IMR-90 (cell line): Measurements from ENCODE around the gene FAT1. TPM values are rescaled to one million over a fixed set of nuclear protein-coding genes. Genes with fewer than 3 reads are reported as not detected.
"Not testable (repeated sequence)": the region's sequence is repeated elsewhere in the genome, so short reads cannot be mapped to it uniquely, and the experiment has no call there.

Experiments used
- ATAC-seq: fragments of 200-7000 bp; cut with Tn5 transposase; 2 replicates; pipeline ENCODE4 v1.9.1; 2020; ENCODE audit warnings: low read depth, mild to moderate bottlenecking, moderate library complexity
- BruUV-seq: library from RNA; stranded (reverse); fragments of 400-500 nt; replicated peaks from 2 replicates; lab custom pipeline; 2021; lab: Mats Ljungman, UMichigan
- CTCF ChIA-PET: fragments of 300-600 bp; formaldehyde crosslinking; extraction: SDS; loops from one replicate; lab custom pipeline; 2021; ENCODE audit warnings: antibody characterized with exemption; lab: Yijun Ruan, JAX
- POLR2A ChIA-PET: fragments of 300-600 bp; sonication (Branson Sonifier 250); formaldehyde crosslinking; loops from one replicate; lab custom pipeline; 2022; ENCODE audit warnings: antibody characterized with exemption; ENCODE audit not compliant: unreplicated experiment; lab: Charles Lee
- DNase-seq: peaks from one replicate; pipeline ENCODE4 v3.0.0; 2013
- H2AFZ ChIP-seq: replicated peaks from 2 replicates; pipeline ENCODE3; 2013; ENCODE audit warnings: low read length, mild to moderate bottlenecking; ENCODE audit not compliant: poor library complexity
- H2AK5ac ChIP-seq: 2 replicates; pipeline ENCODE4 v1.6.1; 2013; ENCODE audit warnings: low read depth, low read length, inconsistent platforms
- H2AK9ac ChIP-seq: replicated peaks from 2 replicates; pipeline ENCODE3; 2013; ENCODE audit warnings: mild to moderate bottlenecking, low read depth, low read length, moderate library complexity; ENCODE audit not compliant: poor library complexity
- H2BK120ac ChIP-seq: 2 replicates; pipeline ENCODE4 v1.6.1; 2013; ENCODE audit warnings: low read depth, low read length, inconsistent platforms
- H2BK15ac ChIP-seq: 3 replicates; pipeline ENCODE4 v1.6.1; 2013; ENCODE audit warnings: low read depth, low read length, inconsistent platforms
- H2BK20ac ChIP-seq: 2 replicates; pipeline ENCODE4 v1.6.1; 2013; ENCODE audit warnings: low read depth, mild to moderate bottlenecking, inconsistent platforms, low read length, moderate library complexity
- H2BK5ac ChIP-seq: 2 replicates; pipeline ENCODE4 v1.6.1; 2013; ENCODE audit warnings: mild to moderate bottlenecking, low read depth, low read length, inconsistent platforms; ENCODE audit not compliant: poor library complexity, severe bottlenecking
- H3K14ac ChIP-seq: replicated peaks from 2 replicates; pipeline ENCODE4 v1.6.1; 2013; ENCODE audit warnings: low read depth, low read length, inconsistent platforms
- H3K18ac ChIP-seq: 2 replicates; pipeline ENCODE4 v1.6.1; 2013; ENCODE audit warnings: low read depth, low read length, control low read depth
- H3K23ac ChIP-seq: 2 replicates; pipeline ENCODE4 v1.6.1; 2013; ENCODE audit warnings: low read depth, low read length, inconsistent platforms
- H3K27ac ChIP-seq: 2 replicates; pipeline ENCODE4 v1.5.1; 2013; ENCODE audit warnings: mild to moderate bottlenecking, control low read depth, low read length; ENCODE audit not compliant: insufficient read depth
- H3K27me3 ChIP-seq: 2 replicates; pipeline ENCODE4 v1.6.1; 2013; ENCODE audit warnings: low read length; ENCODE audit not compliant: control insufficient read depth, insufficient read depth
- H3K36me3 ChIP-seq: 2 replicates; pipeline ENCODE4 v1.6.1; 2013; ENCODE audit warnings: low read length, mixed read lengths; ENCODE audit not compliant: control insufficient read depth, insufficient read depth
- H3K4ac ChIP-seq: 2 replicates; pipeline ENCODE4 v1.6.1; 2013; ENCODE audit warnings: low read depth, low read length, inconsistent platforms
- H3K4me1 ChIP-seq: 2 replicates; pipeline ENCODE4 v1.6.1; 2013; ENCODE audit warnings: low read length, mixed read lengths; ENCODE audit not compliant: control insufficient read depth, insufficient read depth
- H3K4me2 ChIP-seq: 2 replicates; pipeline ENCODE4 v1.6.1; 2013; ENCODE audit warnings: low read depth, mild to moderate bottlenecking, control low read depth, low read length, moderate library complexity
- H3K4me3 ChIP-seq: 2 replicates; pipeline ENCODE4 v1.5.1; 2013; ENCODE audit warnings: low read depth, mild to moderate bottlenecking, control low read depth, low read length, moderate library complexity; ENCODE audit not compliant: insufficient read depth
- H3K56ac ChIP-seq: 2 replicates; pipeline ENCODE4 v1.6.1; 2013; ENCODE audit warnings: low read length, inconsistent platforms; ENCODE audit not compliant: insufficient read depth; ENCODE audit errors: extremely low read depth
- H3K79me1 ChIP-seq, 2 experiments: 2 replicates each; pipeline ENCODE4 v1.6.1; 2013; ENCODE audit warnings: low read length in 2 of 2, inconsistent platforms in 1 of 2, low read depth in 1 of 2
- H3K9ac ChIP-seq: 2 replicates; pipeline ENCODE4 v1.6.1; 2013; ENCODE audit warnings: low read depth, low read length, control low read depth
- H3K9me1 ChIP-seq: 2 replicates; pipeline ENCODE4 v1.6.1; 2013; ENCODE audit warnings: low read length, inconsistent platforms; ENCODE audit not compliant: insufficient read depth
- H3K9me3 ChIP-seq: 2 replicates; pipeline ENCODE4 v1.6.1; 2013; ENCODE audit warnings: low read length; ENCODE audit not compliant: control insufficient read depth, insufficient read depth
- H4K20me1 ChIP-seq: 2 replicates; pipeline ENCODE4 v1.6.1; 2013; ENCODE audit warnings: low read length, inconsistent platforms; ENCODE audit not compliant: insufficient read depth
- H4K5ac ChIP-seq: 2 replicates; pipeline ENCODE4 v1.6.1; 2013; ENCODE audit warnings: mild to moderate bottlenecking, low read depth, low read length, control low read depth
- H4K8ac ChIP-seq, 2 experiments: 2 replicates each; pipeline ENCODE4 v1.6.1; 2013; ENCODE audit warnings: low read depth in 2 of 2, low read length in 2 of 2, control low read depth in 1 of 2, inconsistent platforms in 1 of 2
- H4K91ac ChIP-seq: 2 replicates; pipeline ENCODE4 v1.6.1; 2013; ENCODE audit warnings: low read depth, low read length, inconsistent platforms; ENCODE audit not compliant: insufficient read depth
- BHLHE40 ChIP-seq: fragments of 150-350 bp; IDR thresholded peaks from 2 replicates; pipeline ENCODE4 v1.6.1; 2016; ENCODE audit warnings: mild to moderate bottlenecking, low read depth, low read length
- WGBS, 2 experiments: methylation state at CpG; one replicate each; pipeline versions ENCODE4 v1.1.5 to v1.1.7; 2013; ENCODE audit warnings: missing lambda C conversion rate in 2 of 2; ENCODE audit not compliant: insufficient read length in 1 of 2; ENCODE audit errors: extremely low coverage in 2 of 2; 5-methylcytosine and 5-hydroxymethylcytosine counted together
- dilution Hi-C: fragments of 300-500 bp; cut with HindIII; formaldehyde crosslinking; loops from one replicate; pipeline ENCODE4 v1.14.3; 2018; ENCODE audit warnings: low sequenced_read_pairs; ENCODE audit not compliant: unreplicated experiment
- in situ Hi-C: fragments of 300-500 bp; cut with MboI; formaldehyde crosslinking; loops from 3 replicates; pipeline ENCODE4 v1.14.3; 2019; ENCODE audit warnings: low sequenced_read_pairs, inconsistent platforms, mixed read lengths
- intact Hi-C: fragments of 100-400 bp; cut with micrococcal nuclease; formaldehyde crosslinking; loops from 2 replicates; pipeline ENCODE4 v1.10.0; 2022
- polyA plus RNA-seq, 3 experiments: library from polyadenylated mRNA; depleted of rRNA; stranded (reverse); fragments of >200 nt; gene quantifications; 2 replicates each; pipeline ENCODE4 v1.2.3, GENCODE V29; 2012; ENCODE audit warnings: low replicate concordance in 1 of 3
- total RNA-seq: library from RNA; depleted of rRNA; stranded (reverse); fragments of >200 nt; gene quantifications from 2 replicates; pipeline ENCODE4 v1.2.3, GENCODE V29; 2012

The FAT1 gene
- total and polyA plus RNA-seq, 2 of the 4 experiments (the other 2 are of a cell fraction), result 156 to 519 TPM

- no peak overlapping the region for H4K8ac ChIP-seq
- H3K9me3 ChIP-seq, result no peaks in the 10 kb centered on the region
- no peak overlapping the region for H3K23ac ChIP-seq
- no peaks in the 10 kb centered on the region; the same call in 1 of the 2 replicates for H3K9me1 ChIP-seq
- no peaks in the 10 kb centered on the region for H4K20me1 ChIP-seq
- dilution Hi-C loops (no loop called here), intact Hi-C loops (no loop called here), in situ Hi-C loops (no loop called here)
- no peak overlapping the region for H2AK9ac ChIP-seq
- H3K4me3 ChIP-seq, result no peak overlapping the region
- H3K4me1 ChIP-seq, result peaks cover 3% of the 10 kb centered on the region
- no peak overlapping the region; the same call in 1 of the 2 replicates for H2AK5ac ChIP-seq
- H2BK120ac ChIP-seq, result no peak overlapping the region
- H4K91ac ChIP-seq, result no peak overlapping the region
- no peak overlapping the region for H3K9ac ChIP-seq
- H3K18ac ChIP-seq, result no peak overlapping the region
- H3K79me1 ChIP-seq, result no peaks in the 10 kb centered on the region
- ChIA-PET POLR2A (interaction anchor here (0.6 kb wide), 1 partner anchor 1593 kb away, joined by 9 read pairs; no protein-coding TSS in a partner anchor), CTCF (interaction anchor here (1.6 kb wide), 1 partner anchor 10 kb away, joined by 4 read pairs; no protein-coding TSS in a partner anchor)
- H3K4ac ChIP-seq, result no peak overlapping the region
- DNase-seq (no peak), ATAC-seq (no peak)
- no peak overlapping the region for H3K4me2 ChIP-seq
- no peak overlapping the region for H3K27ac ChIP-seq
- H2BK15ac ChIP-seq, result no peak overlapping the region
- H2BK20ac ChIP-seq, result no peak overlapping the region
- no peak for TF ChIP-seq BHLHE40
- 57% methylated on average over 1 of the region's 13 CpGs; no CpG with 5 or more reads in 1 of the 2 experiments for WGBS, 2 experiments
- 0 out of 2 replicates have a peak overlapping the region, but pooled peaks have one; percentile 13 for H3K14ac ChIP-seq
- H4K5ac ChIP-seq, result no peak overlapping the region
- H2AFZ ChIP-seq, result no peak overlapping the region
- no peak overlapping the region for H2BK5ac ChIP-seq
- no peak overlapping the region for H3K56ac ChIP-seq
- no TSS peak for BruUV-seq
- no peaks in the 10 kb centered on the region for H3K27me3 ChIP-seq
- no peaks in the 10 kb centered on the region for H3K36me3 ChIP-seq
Measured at GRCh38 chr4:186757696-186758355, 34.2 kb upstream of the FAT1 start.

GRCh38 chr4:186756550-186756949 is 32.9 kb upstream of the FAT1 start:
- H3K18ac ChIP-seq, H2AK5ac ChIP-seq, H3K79me1 ChIP-seq, H2BK120ac ChIP-seq, in situ Hi-C loops, H3K4ac ChIP-seq, H2AK9ac ChIP-seq, POLR2A ChIA-PET, H2BK15ac ChIP-seq, H3K14ac ChIP-seq, H3K27me3 ChIP-seq, H2AFZ ChIP-seq, ATAC-seq, intact Hi-C loops, H3K27ac ChIP-seq, H4K91ac ChIP-seq, H4K5ac ChIP-seq, H3K9me1 ChIP-seq, H3K23ac ChIP-seq, H4K8ac ChIP-seq, H3K4me3 ChIP-seq, H2BK5ac ChIP-seq, dilution Hi-C loops, H3K9ac ChIP-seq, H3K4me2 ChIP-seq, H3K4me1 ChIP-seq, H4K20me1 ChIP-seq, H3K9me3 ChIP-seq, H2BK20ac ChIP-seq, DNase-seq, H3K56ac ChIP-seq, H3K36me3 ChIP-seq, BruUV-seq: not testable (repeated sequence)
- CTCF ChIA-PET, result interaction anchor here (0.5 to 0.6 kb wide), 2 partner anchors 70 to 74 kb away, joined by 3 to 6 read pairs; no protein-coding TSS in a partner anchor
- no CpG with 5 or more reads among the region's 5 CpGs for WGBS, 2 experiments
